Stimulated activated CD4-positive, alpha-beta T cell treated with anti-CD3 and anti-CD28 coated beads, Interleukin-4, amount 100 ng/mL, for 4 hours (primary cell): Measurements from ENCODE around the gene FIP1L1.

Experiments used
- DNase-seq, 2 experiments: peaks; one replicate each; pipeline ENCODE4 v3.0.0-alpha.2; 2020

FIP1L1 gene

GRCh38 chr4:53477038-53477565 is 99.7 kb downstream of the FIP1L1 start:
- DNase-seq: no peak

GRCh38 chr4:53477636-53478035 is 100.2 kb downstream of the FIP1L1 start:
- no peak for DNase-seq

GRCh38 chr4:53478671-53479456 is 101.4 kb downstream of the FIP1L1 start:
- DNase-seq: no peak

GRCh38 chr4:53479736-53480525 is 102.5 kb downstream of the FIP1L1 start:
- no peak for DNase-seq

- no peak for DNase-seq
Observed at GRCh38 chr4:53480909-53481308, 103.5 kb downstream of the FIP1L1 start.

GRCh38 chr4:53481586-53481985 is 104.1 kb downstream of the FIP1L1 start:
- DNase-seq: no peak

- no peak for DNase-seq
Observed at GRCh38 chr4:53483250-53483649, 105.8 kb downstream of the FIP1L1 start.

- no peak for DNase-seq
Observed at GRCh38 chr4:53484911-53485657, 107.6 kb downstream of the FIP1L1 start.

- DNase-seq: no peak
Observed at GRCh38 chr4:53485658-53486040, 108.2 kb downstream of the FIP1L1 start.

GRCh38 chr4:53487766-53488165 is 110.3 kb downstream of the FIP1L1 start:
- DNase-seq: no peak

GRCh38 chr4:53489279-53489889 is 111.9 kb downstream of the FIP1L1 start:
- no peak for DNase-seq

GRCh38 chr4:53490161-53490956 is 112.9 kb downstream of the FIP1L1 start:
- no peak for DNase-seq

GRCh38 chr4:53490965-53491622 is 113.7 kb downstream of the FIP1L1 start:
- no peak for DNase-seq

- DNase-seq: no peak
Observed at GRCh38 chr4:53494851-53495250, 117.4 kb downstream of the FIP1L1 start.

- DNase-seq: no peak
Observed at GRCh38 chr4:53497487-53498244, 120.2 kb downstream of the FIP1L1 start.

GRCh38 chr4:53498706-53499105 is 121.3 kb downstream of the FIP1L1 start:
- DNase-seq: no peak

GRCh38 chr4:53499791-53500190 is 122.3 kb downstream of the FIP1L1 start:
- DNase-seq: no peak

GRCh38 chr4:53500546-53500945 is 123.1 kb downstream of the FIP1L1 start:
- DNase-seq: no peak

GRCh38 chr4:53501561-53501960 is 124.1 kb downstream of the FIP1L1 start:
- no peak for DNase-seq

GRCh38 chr4:53502094-53502493 is 124.7 kb downstream of the FIP1L1 start:
- DNase-seq: no peak

GRCh38 chr4:53505947-53506346 is 128.5 kb downstream of the FIP1L1 start:
- DNase-seq: no peak
